Esophagus squamous epithelium (tissue), 4 donors: ENCODE measurements around the gene SINHCAF.

Experiments
- CTCF ChIP-seq, 6 experiments: fragments of 450-650 bp in 4 of 6; fragments of 200-600 bp in 2 of 6; sonication (generic) in 2 of 6; IDR thresholded peaks; one replicate each; pipeline ENCODE4 v1.5.1; 2016 to 2019; ENCODE audit warnings: antibody characterized with exemption in 6 of 6, mild to moderate bottlenecking in 4 of 6, moderate library complexity in 4 of 6
- POLR2A ChIP-seq, 4 donors: fragments of 450-650 bp; IDR thresholded peaks; one replicate each; pipeline ENCODE4 v1.6.1; 2017; ENCODE audit warnings: antibody characterized with exemption in 4 of 4, mild to moderate bottlenecking in 4 of 4, moderate library complexity in 3 of 4

- no peak for TF ChIP-seq POLR2A (IDR thresholded peaks at IDR 0.05)
- no peak for TF ChIP-seq CTCF (IDR thresholded peaks at IDR 0.05)
These were observed 77.6 kb downstream of the SINHCAF start for GRCh38 chr12:31248337-31248736.
